ENCODE measurements around the gene DKK3.

DNA sequence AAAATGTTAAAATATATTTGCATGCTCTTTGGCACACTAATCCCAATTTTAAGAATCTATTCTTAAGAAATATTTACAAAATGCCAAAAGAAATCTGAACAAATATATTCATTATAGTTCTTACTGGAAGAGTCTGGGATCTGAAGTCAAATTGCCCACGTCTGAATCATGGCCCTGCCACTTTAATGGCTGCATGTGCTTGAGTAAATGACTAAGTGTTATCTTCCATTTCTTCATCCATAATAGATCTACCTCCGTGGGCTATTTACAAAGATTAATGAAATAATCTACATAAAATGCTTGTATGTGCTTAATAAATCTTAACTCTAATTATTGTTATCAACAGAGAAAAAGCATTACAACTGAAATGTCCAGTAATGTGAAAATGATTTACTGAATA lies 24.5 kb upstream of the DKK3 start:
- TF ChIP-seq, protein P1, sequence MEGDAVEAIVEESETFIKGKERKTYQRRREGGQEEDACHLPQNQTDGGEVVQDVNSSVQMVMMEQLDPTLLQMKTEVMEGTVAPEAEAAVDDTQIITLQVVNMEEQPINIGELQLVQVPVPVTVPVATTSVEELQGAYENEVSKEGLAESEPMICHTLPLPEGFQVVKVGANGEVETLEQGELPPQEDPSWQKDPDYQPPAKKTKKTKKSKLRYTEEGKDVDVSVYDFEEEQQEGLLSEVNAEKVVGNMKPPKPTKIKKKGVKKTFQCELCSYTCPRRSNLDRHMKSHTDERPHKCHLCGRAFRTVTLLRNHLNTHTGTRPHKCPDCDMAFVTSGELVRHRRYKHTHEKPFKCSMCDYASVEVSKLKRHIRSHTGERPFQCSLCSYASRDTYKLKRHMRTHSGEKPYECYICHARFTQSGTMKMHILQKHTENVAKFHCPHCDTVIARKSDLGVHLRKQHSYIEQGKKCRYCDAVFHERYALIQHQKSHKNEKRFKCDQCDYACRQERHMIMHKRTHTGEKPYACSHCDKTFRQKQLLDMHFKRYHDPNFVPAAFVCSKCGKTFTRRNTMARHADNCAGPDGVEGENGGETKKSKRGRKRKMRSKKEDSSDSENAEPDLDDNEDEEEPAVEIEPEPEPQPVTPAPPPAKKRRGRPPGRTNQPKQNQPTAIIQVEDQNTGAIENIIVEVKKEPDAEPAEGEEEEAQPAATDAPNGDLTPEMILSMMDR (IDR thresholded peaks at IDR 0.05), result no peak
- TF ChIP-seq POLR2AphosphoS5 (IDR thresholded peaks at IDR 0.05; ENCODE audit: low read depth, low read length) (no peak), TEAD4 (IDR thresholded peaks at IDR 0.05; ENCODE audit: borderline replicate concordance, insufficient read depth) (no peak), MXI1 (IDR thresholded peaks at IDR 0.05; ENCODE audit: low read depth, low read length) (no peak), FOXM1 (IDR thresholded peaks at IDR 0.05; ENCODE audit: low read depth) (no peak), FOSL2 (IDR thresholded peaks at IDR 0.05; ENCODE audit: borderline replicate concordance, low read depth) (no peak), SIN3A (IDR thresholded peaks at IDR 0.05; ENCODE audit: borderline replicate concordance, low read depth, low read length) (no peak), EP300 (IDR thresholded peaks at IDR 0.05; ENCODE audit: borderline replicate concordance in 1 of 2, low read depth in 1 of 2, low read length in 1 of 2) (no peak), TAF1 (IDR thresholded peaks at IDR 0.05; ENCODE audit: borderline replicate concordance, low read depth, low read length) (no peak), RAD21 (IDR thresholded peaks at IDR 0.05; ENCODE audit: low read length) (no peak), RFX5 (IDR thresholded peaks at IDR 0.05; ENCODE audit: low read length) (no peak), NRF1 (IDR thresholded peaks at IDR 0.05; ENCODE audit: low read depth, low read length) (no peak)
- TF ChIP-seq, protein P2, sequence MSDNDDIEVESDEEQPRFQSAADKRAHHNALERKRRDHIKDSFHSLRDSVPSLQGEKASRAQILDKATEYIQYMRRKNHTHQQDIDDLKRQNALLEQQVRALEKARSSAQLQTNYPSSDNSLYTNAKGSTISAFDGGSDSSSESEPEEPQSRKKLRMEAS (IDR thresholded peaks at IDR 0.05; ENCODE audit: low read depth), result no peak
- TF ChIP-seq, protein P3, sequence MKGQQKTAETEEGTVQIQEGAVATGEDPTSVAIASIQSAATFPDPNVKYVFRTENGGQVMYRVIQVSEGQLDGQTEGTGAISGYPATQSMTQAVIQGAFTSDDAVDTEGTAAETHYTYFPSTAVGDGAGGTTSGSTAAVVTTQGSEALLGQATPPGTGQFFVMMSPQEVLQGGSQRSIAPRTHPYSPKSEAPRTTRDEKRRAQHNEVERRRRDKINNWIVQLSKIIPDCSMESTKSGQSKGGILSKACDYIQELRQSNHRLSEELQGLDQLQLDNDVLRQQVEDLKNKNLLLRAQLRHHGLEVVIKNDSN (IDR thresholded peaks at IDR 0.05; ENCODE audit: borderline replicate concordance, low read depth), result no peak
